AG09309 (cell line): Measurements from ENCODE around the gene ZNF513.
"Not testable (repeated sequence)": the region's sequence is repeated elsewhere in the genome, so short reads cannot be mapped to it uniquely, and the experiment has no call there.

Experiments used
- DNase-seq: peaks from one replicate; pipeline ENCODE4 v3.0.0-alpha.2; 2010; ENCODE audit warnings: low read depth
- H3K4me3 ChIP-seq: 2 replicates; pipeline ENCODE4 v1.5.1; 2011; ENCODE audit warnings: mild to moderate bottlenecking, low read depth, low read length, moderate library complexity; ENCODE audit not compliant: control insufficient read depth
- TF ChIP-seq, protein P1 (sequence below): IDR thresholded peaks from 2 replicates; pipeline ENCODE4 v1.5.1; 2011; ENCODE audit warnings: mild to moderate bottlenecking, low read depth, low read length, inconsistent platforms; ENCODE audit not compliant: insufficient read depth, control insufficient read depth; ENCODE audit errors: missing control alignments

The ZNF513 gene, protein sequence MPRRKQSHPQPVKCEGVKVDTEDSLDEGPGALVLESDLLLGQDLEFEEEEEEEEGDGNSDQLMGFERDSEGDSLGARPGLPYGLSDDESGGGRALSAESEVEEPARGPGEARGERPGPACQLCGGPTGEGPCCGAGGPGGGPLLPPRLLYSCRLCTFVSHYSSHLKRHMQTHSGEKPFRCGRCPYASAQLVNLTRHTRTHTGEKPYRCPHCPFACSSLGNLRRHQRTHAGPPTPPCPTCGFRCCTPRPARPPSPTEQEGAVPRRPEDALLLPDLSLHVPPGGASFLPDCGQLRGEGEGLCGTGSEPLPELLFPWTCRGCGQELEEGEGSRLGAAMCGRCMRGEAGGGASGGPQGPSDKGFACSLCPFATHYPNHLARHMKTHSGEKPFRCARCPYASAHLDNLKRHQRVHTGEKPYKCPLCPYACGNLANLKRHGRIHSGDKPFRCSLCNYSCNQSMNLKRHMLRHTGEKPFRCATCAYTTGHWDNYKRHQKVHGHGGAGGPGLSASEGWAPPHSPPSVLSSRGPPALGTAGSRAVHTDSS

DNA sequence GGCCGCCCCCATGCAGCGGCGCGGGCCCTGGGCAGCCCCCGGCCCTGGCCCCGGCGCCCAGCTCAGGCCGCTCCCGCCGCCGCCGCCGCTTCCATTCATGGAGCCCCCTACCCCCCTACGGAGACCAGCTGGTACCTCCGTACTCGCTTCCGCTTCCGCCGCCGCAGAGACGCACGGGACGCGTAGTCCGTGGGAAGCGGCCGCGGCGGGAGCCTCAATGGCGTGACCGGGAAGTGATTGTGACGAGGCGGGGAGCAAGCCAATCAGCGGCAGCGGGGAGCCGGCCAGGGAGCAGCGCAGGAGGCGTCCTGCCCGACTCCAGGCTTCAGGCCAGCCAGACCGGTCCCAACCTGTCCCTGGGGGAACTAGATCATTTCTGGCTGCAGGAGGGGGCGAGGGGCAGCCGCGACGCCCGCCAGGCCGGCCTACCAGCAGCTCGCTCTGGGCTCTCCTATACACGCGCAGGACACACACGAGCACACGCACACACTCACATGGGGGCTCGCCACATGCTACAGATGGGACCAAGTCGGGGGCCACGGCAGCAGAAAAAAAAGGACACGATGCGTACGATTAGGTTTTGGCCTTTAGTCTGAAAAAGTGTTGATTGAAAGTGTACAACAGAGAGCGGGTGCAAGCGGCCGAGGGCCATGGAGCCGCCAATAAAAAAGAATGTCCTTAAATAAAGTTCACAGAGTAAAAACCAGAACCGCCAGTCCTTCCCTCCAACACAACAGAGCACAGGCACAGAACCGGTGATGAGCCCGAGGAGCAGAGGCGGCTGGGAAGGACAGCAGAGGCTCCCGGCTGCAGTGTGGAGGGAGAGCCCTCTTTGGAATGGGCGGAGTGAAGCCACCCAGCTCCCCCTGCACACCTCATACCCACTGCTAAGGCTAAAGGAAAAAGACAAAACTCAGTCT lies at the start of gene ZNF513:
ZNF513 (minus strand) TSS at position 109 of the 920 bp plus-strand sequence. CDS start 208 bp downstream, outside the sequence.
- peak; percentile 81 for DNase-seq
- TF ChIP-seq, protein P1, sequence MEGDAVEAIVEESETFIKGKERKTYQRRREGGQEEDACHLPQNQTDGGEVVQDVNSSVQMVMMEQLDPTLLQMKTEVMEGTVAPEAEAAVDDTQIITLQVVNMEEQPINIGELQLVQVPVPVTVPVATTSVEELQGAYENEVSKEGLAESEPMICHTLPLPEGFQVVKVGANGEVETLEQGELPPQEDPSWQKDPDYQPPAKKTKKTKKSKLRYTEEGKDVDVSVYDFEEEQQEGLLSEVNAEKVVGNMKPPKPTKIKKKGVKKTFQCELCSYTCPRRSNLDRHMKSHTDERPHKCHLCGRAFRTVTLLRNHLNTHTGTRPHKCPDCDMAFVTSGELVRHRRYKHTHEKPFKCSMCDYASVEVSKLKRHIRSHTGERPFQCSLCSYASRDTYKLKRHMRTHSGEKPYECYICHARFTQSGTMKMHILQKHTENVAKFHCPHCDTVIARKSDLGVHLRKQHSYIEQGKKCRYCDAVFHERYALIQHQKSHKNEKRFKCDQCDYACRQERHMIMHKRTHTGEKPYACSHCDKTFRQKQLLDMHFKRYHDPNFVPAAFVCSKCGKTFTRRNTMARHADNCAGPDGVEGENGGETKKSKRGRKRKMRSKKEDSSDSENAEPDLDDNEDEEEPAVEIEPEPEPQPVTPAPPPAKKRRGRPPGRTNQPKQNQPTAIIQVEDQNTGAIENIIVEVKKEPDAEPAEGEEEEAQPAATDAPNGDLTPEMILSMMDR: no peak
- H3K4me3 ChIP-seq: peak within 1 kb of the TSS; percentile 78

DNA sequence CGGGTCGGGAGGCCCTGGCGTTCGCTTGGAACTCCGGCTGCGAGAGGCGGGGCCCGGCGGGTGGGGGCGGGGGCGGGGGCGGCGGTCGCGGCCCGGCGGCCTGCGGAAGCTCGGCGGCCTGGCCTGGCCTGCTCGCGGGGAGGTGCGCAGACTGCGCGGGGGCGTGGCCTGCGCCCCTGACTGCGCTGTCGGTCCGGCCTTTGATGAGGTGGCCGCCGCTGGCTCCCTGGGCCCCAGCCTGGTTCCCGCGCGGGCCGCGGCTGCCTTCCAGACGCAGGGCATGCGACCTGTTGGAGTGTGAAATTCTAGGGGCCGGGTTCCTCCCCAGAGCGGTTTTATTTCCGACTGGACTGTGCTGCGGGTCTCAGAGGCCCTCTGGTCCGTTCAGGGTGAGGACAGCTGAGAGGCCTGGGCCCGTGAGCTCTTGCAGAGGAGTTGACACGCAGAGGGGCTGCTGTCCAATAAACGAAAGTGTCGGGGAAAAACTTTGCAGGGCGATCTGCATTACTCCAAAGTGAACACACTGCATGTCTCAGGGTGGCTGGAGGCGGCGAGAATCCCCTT lies 48.5 kb upstream of the ZNF513 start:
- H3K4me3 ChIP-seq: peak overlapping the region; percentile 75
- TF ChIP-seq, protein P1: no peak
- no peak for DNase-seq

DNA sequence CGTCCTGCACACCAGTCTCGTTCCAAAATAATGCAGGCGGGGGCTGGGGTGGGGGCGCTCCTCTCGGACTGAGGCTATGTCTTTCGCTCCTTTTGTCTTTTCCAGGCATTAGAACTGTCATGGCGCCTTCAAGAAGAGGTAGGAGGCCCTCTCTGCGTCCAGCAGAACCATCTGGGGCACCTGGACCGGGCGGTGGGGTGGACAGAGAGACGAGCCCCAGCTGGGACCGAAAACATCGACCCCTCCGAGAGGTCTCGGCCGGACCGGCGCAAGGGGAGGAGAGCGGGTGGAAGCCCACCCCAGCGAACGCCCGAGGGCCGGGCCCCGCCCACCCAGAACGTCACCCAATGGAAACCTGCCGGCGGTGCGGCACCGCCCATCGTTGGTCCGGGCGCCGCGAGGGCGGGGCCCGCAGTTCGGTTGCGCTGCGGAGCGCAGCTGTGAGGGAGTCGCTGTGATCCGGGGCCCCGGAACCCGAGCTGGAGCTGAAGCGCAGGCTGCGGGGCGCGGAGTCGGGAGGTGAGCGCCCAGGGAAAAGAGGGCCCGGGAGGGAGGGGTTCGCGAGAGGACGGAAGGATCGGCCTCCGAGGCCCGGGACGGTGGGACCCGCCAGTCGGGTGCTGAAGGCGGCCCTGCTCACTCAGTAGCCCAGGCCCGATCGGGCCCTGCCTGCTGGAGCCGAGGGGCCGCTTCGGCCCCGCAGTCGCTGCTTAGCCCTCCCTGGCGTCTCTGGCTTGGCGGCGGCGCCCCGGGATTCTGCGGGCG lies 47.9 kb upstream of the ZNF513 start, which contains the start of gene NRBP1:
NRBP1 (plus strand) TSS at position 419 of the 765 bp plus-strand sequence. CDS start 4,643 bp downstream, outside the sequence.
- TF ChIP-seq, protein P1: peak; percentile 14
- DNase-seq: peak; percentile 54

DNA sequence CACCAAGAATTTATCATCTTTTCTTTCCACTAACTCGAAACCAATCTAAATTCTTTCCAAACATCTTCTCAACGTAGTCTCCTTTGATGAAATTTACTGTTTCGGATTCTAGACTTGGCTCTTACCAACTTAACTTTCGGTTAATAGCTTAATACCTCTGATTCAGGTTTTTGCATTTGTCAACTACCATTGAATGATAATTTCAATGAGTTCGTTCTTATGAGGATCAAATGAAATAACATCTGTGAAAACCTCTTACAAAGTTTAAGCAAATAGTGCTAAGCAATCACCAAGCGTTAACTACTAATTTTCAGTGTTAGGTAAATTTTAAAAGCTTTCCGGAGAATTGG lies 47.3 kb upstream of the ZNF513 start:
- TF ChIP-seq, protein P1: no peak

More for the DNA sequence above, 47.9 kb upstream of the ZNF513 start, which contains the start of gene NRBP1:
- H3K4me3 ChIP-seq: peak within 1 kb of the TSS; percentile 75

DNA sequence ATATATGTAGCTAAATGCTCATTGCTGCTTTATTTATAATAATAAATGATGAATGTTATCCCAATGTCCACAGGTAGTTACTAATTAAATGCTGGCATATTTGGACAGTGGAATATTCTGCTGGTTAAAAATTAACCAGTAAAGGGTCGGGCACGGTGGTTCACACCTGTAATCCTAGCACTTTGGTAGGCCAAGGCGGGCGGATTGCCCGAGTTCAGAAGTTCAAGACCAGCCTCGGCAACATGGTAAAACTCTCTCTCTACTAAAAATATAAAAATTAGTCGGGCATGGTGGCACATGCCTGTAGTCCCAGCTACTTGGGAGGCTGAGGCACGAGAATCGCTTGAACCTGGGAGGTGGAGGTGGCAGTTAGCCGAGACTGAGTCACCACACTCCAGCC lies 44.5 kb upstream of the ZNF513 start:
- DNase-seq, H3K4me3 ChIP-seq: not testable (repeated sequence)

More for the DNA sequence above, 47.3 kb upstream of the ZNF513 start:
- no peak for DNase-seq
- peak overlapping the region; percentile 61 for H3K4me3 ChIP-seq

DNA sequence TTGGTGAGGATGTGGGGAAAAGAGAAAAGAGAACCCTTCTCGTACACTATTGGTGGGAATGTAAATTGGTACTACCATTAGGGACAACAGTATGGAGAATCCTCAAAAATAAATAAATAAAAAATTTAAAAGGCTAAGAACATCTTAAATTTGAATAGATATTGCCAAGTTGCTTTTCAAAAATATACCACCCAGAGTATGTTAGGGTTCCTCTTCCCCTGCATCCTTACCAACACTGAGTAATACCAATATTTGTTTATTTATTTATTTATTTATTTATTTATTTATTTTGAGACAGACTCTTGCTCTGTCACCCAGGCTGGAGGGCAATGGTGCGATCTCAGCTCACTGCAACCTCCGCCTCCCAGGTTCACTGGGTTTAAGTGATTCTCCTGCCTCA lies 42.4 kb upstream of the ZNF513 start:
- no peak for DNase-seq
- no peak overlapping the region for H3K4me3 ChIP-seq
- TF ChIP-seq, protein P1: no peak
